ENCODE measurements around the gene CYP2A6. TPM values are rescaled to one million over a fixed set of nuclear protein-coding genes. Genes with fewer than 3 reads are reported as not detected.
A peak's percentile ranks its signal among the peaks of the same experiment; 100 is the strongest.

Gene CYP2A6
- total and polyA plus RNA-seq, 2 donors, result 1.5 TPM; not detected in 1

GRCh38 chr19:40805258-40805868 lies 44.9 kb downstream of the CYP2A6 start:
- Histone ChIP-seq H3K36me3 (ENCODE audit: insufficient read depth) (peaks cover 5% of the 10 kb centered on the region), H3K4me1 (ENCODE audit: insufficient read depth) (no peaks in the 10 kb centered on the region)
- 61% methylated on average over 2 of the region's 2 CpGs for WGBS

GRCh38 chr19:40804783-40805242 lies 45.4 kb downstream of the CYP2A6 start:
- peaks cover 5% of the 10 kb centered on the region for H3K36me3 ChIP-seq (ENCODE audit: insufficient read depth)
- no peaks in the 10 kb centered on the region for H3K4me1 ChIP-seq (ENCODE audit: insufficient read depth)
- H3K4me3 ChIP-seq (ENCODE audit: low read depth, low read length), result no peak overlapping the region
- peak overlapping the region; percentile 43 for H3K27ac ChIP-seq (ENCODE audit: low read depth)
- WGBS, result 38% methylated on average over 7 of the region's 7 CpGs
- DNase-seq (ENCODE audit: extremely low spot score), result no peak

More at GRCh38 chr19:40805258-40805868, 44.9 kb downstream of the CYP2A6 start:
- Histone ChIP-seq H3K27ac (ENCODE audit: low read depth) (no peak overlapping the region), H3K4me3 (ENCODE audit: low read depth, low read length) (no peak overlapping the region)
- no peak for DNase-seq (ENCODE audit: extremely low spot score)

GRCh38 chr19:40803857-40804782 lies 46.1 kb downstream of the CYP2A6 start:
- 68% methylated on average over 6 of the region's 6 CpGs for WGBS
- DNase-seq (ENCODE audit: extremely low spot score), result no peak
- peaks cover 5% of the 10 kb centered on the region for H3K36me3 ChIP-seq (ENCODE audit: insufficient read depth)

GRCh38 chr19:40803170-40803856 lies 46.9 kb downstream of the CYP2A6 start:
- peak overlapping the region; percentile 40 for H3K27ac ChIP-seq (ENCODE audit: low read depth)
- no peak for DNase-seq (ENCODE audit: extremely low spot score)
- 49% methylated on average over 9 of the region's 9 CpGs for WGBS
- H3K36me3 ChIP-seq (ENCODE audit: insufficient read depth), result peaks cover 5% of the 10 kb centered on the region
- H3K4me3 ChIP-seq (ENCODE audit: low read depth, low read length), result no peak overlapping the region
- no peaks in the 10 kb centered on the region for H3K4me1 ChIP-seq (ENCODE audit: insufficient read depth)

More at GRCh38 chr19:40803857-40804782, 46.1 kb downstream of the CYP2A6 start:
- no peak overlapping the region for H3K4me3 ChIP-seq (ENCODE audit: low read depth, low read length)
- peak overlapping the region; percentile 43 for H3K27ac ChIP-seq (ENCODE audit: low read depth)
- no peaks in the 10 kb centered on the region for H3K4me1 ChIP-seq (ENCODE audit: insufficient read depth)

GRCh38 chr19:40802300-40803169 lies 47.7 kb downstream of the CYP2A6 start:
- Histone ChIP-seq H3K4me1 (ENCODE audit: insufficient read depth) (no peaks in the 10 kb centered on the region), H3K27ac (ENCODE audit: low read depth) (peak overlapping the region; percentile 40), H3K4me3 (ENCODE audit: low read depth, low read length) (no peak overlapping the region), H3K36me3 (ENCODE audit: insufficient read depth) (peaks cover 5% of the 10 kb centered on the region)
- WGBS, result 13% methylated on average over 11 of the region's 11 CpGs
- no peak for DNase-seq (ENCODE audit: extremely low spot score)

GRCh38 chr19:40801426-40802299 lies 48.6 kb downstream of the CYP2A6 start:
- Histone ChIP-seq H3K36me3 (ENCODE audit: insufficient read depth) (peaks cover 5% of the 10 kb centered on the region), H3K4me1 (ENCODE audit: insufficient read depth) (no peaks in the 10 kb centered on the region), H3K4me3 (ENCODE audit: low read depth, low read length) (no peak overlapping the region), H3K27ac (ENCODE audit: low read depth) (peak overlapping the region; percentile 27)
- DNase-seq (ENCODE audit: extremely low spot score), result no peak
- WGBS, result 43% methylated on average over 13 of the region's 13 CpGs

- 83% methylated on average over 27 of the region's 27 CpGs for WGBS
- Histone ChIP-seq H3K4me3 (ENCODE audit: low read depth, low read length) (no peak overlapping the region), H3K36me3 (ENCODE audit: insufficient read depth) (peaks cover 5% of the 10 kb centered on the region), H3K27ac (ENCODE audit: low read depth) (no peak overlapping the region), H3K4me1 (ENCODE audit: insufficient read depth) (no peaks in the 10 kb centered on the region)
- DNase-seq (ENCODE audit: extremely low spot score), result no peak
These were observed 49.3 kb downstream of the CYP2A6 start for GRCh38 chr19:40800997-40801377.

GRCh38 chr19:40800339-40800996 lies 49.8 kb downstream of the CYP2A6 start:
- no peaks in the 10 kb centered on the region for H3K4me1 ChIP-seq (ENCODE audit: insufficient read depth)
- H3K36me3 ChIP-seq (ENCODE audit: insufficient read depth), result peaks cover 5% of the 10 kb centered on the region
- H3K4me3 ChIP-seq (ENCODE audit: low read depth, low read length), result peak overlapping the region; percentile 90
- whole genome bisulfite sequencing, result 65% methylated on average over 27 of the region's 27 CpGs
- no peak for DNase-seq (ENCODE audit: extremely low spot score)
- peak overlapping the region; percentile 54 for H3K27ac ChIP-seq (ENCODE audit: low read depth)

GRCh38 chr19:40799558-40800338 lies 50.5 kb downstream of the CYP2A6 start:
- H3K27ac ChIP-seq (ENCODE audit: low read depth), result peak overlapping the region; percentile 94
- no peak for DNase-seq (ENCODE audit: extremely low spot score)
- WGBS, result 1% methylated on average over 40 of the region's 40 CpGs
- H3K4me3 ChIP-seq (ENCODE audit: low read depth, low read length), result peak overlapping the region; percentile 90
- H3K36me3 ChIP-seq (ENCODE audit: insufficient read depth), result peaks cover 5% of the 10 kb centered on the region
- H3K4me1 ChIP-seq (ENCODE audit: insufficient read depth), result no peaks in the 10 kb centered on the region

- under 1% methylated on average over 99 of the region's 110 CpGs for WGBS
- DNase-seq (ENCODE audit: extremely low spot score), result peak; percentile 99
- Histone ChIP-seq H3K4me3 (ENCODE audit: low read depth, low read length) (peak within 1 kb of the TSS; percentile 90), H3K4me1 (ENCODE audit: insufficient read depth) (no peaks in the 10 kb centered on the region), H3K27ac (ENCODE audit: low read depth) (peak within 1 kb of the TSS; percentile 94), H3K36me3 (ENCODE audit: insufficient read depth) (peaks cover 5% of the 10 kb centered on the region)
These were observed 51.3 kb downstream of the CYP2A6 start, which contains the start of gene EGLN2 for GRCh38 chr19:40798683-40799557. TSS of gene EGLN2 (plus strand) at chr19:40799191. CDS start at chr19:40800573, 1,382 bp downstream.

All from urinary bladder (tissue), 4 donors.